DND-41 (cell line): ENCODE results near the gene SIRPB2.

Experiments
- ATAC-seq: fragments of 200-7000 bp; cut with Tn5 transposase; 3 replicates; pipeline ENCODE4 v1.9.1; 2021; ENCODE audit warnings: low read depth; ENCODE audit not compliant: insufficient read depth
- DNase-seq: peaks from one replicate; pipeline ENCODE4 v3.0.0-alpha.2; 2020
- H2AFZ ChIP-seq: 2 replicates; pipeline ENCODE4 v1.6.0; 2012; ENCODE audit warnings: low read depth, low read length
- H3K27ac ChIP-seq: 2 replicates; pipeline ENCODE4 v1.5.1; 2012; ENCODE audit warnings: low read length, inconsistent platforms
- H3K27me3 ChIP-seq: fragments of 200-600 bp; sonication (generic); 2 replicates; pipeline ENCODE4 v1.6.0; 2012; ENCODE audit warnings: low read length, mild to moderate bottlenecking, inconsistent platforms; ENCODE audit not compliant: insufficient read depth, poor library complexity
- H3K36me3 ChIP-seq: 2 replicates; pipeline ENCODE4 v1.5.1; 2012; ENCODE audit warnings: low read length, inconsistent platforms; ENCODE audit not compliant: insufficient read depth
- H3K4me1 ChIP-seq: 2 replicates; pipeline ENCODE4 v1.5.1; 2012; ENCODE audit warnings: mild to moderate bottlenecking, low read length; ENCODE audit not compliant: insufficient read depth
- H3K4me2 ChIP-seq: 2 replicates; pipeline ENCODE4 v1.6.0; 2012; ENCODE audit warnings: mild to moderate bottlenecking, moderate library complexity, low read length, inconsistent platforms; ENCODE audit not compliant: insufficient read depth
- H3K4me3 ChIP-seq, 2 experiments: fragments of 200-600 bp in 1 of 2; shearing (Covaris generic) in 1 of 2; 2 replicates each; pipeline ENCODE4 v1.5.1; 2012 to 2016; ENCODE audit warnings: inconsistent platforms in 2 of 2, low read length in 2 of 2, mild to moderate bottlenecking in 2 of 2, low read depth in 1 of 2, moderate library complexity in 1 of 2
- H3K79me2 ChIP-seq: 2 replicates; pipeline ENCODE4 v1.6.0; 2012; ENCODE audit warnings: low read length, inconsistent platforms; ENCODE audit not compliant: insufficient read depth
- H3K9ac ChIP-seq: 2 replicates; pipeline ENCODE4 v1.6.0; 2012; ENCODE audit warnings: low read depth, mild to moderate bottlenecking, inconsistent platforms, low read length, moderate library complexity
- H3K9me3 ChIP-seq: 2 replicates; pipeline ENCODE4 v1.5.1; 2012; ENCODE audit warnings: low read length, moderate library complexity, mild to moderate bottlenecking, inconsistent platforms; ENCODE audit not compliant: insufficient read depth, severe bottlenecking
- H4K20me1 ChIP-seq: 2 replicates; pipeline ENCODE4 v1.6.0; 2012; ENCODE audit warnings: low read length; ENCODE audit not compliant: insufficient read depth
- CTCF ChIP-seq: IDR thresholded peaks from 2 replicates; pipeline ENCODE4 v1.5.1; 2012; ENCODE audit warnings: borderline replicate concordance, low read length, moderate library complexity, mild to moderate bottlenecking; ENCODE audit not compliant: poor library complexity, severe bottlenecking; ENCODE audit errors: extremely low read depth
- EZH2 ChIP-seq: IDR thresholded peaks from 3 replicates; pipeline ENCODE4 v1.6.1; 2012; ENCODE audit warnings: borderline replicate concordance, low read depth, mild to moderate bottlenecking, moderate library complexity, low read length, inconsistent platforms; ENCODE audit not compliant: severe bottlenecking

The SIRPB2 gene

GRCh38 chr20:1477896-1478490, 13.2 kb downstream of the SIRPB2 start:
- Histone ChIP-seq H3K27ac (no peak overlapping the region), H3K4me3 (no peak overlapping the region), H2AFZ (no peak overlapping the region), H3K4me1 (no peaks in the 10 kb centered on the region), H3K4me2 (no peak overlapping the region), H3K79me2 (no peaks in the 10 kb centered on the region), H3K9me3 (no peaks in the 10 kb centered on the region), H3K9ac (no peak overlapping the region), H4K20me1 (no peaks in the 10 kb centered on the region), H3K27me3 (peaks cover 9% of the 10 kb centered on the region), H3K36me3 (no peaks in the 10 kb centered on the region)
- no peak for ATAC-seq
- DNase-seq, result no peak
- no peak for TF ChIP-seq CTCF

- no peak overlapping the region for H3K27ac ChIP-seq
- peak; percentile 47 for TF ChIP-seq CTCF
- TF ChIP-seq EZH2, result no peak
- H3K9me3 ChIP-seq, result no peaks in the 10 kb centered on the region
Measured at GRCh38 chr20:1474817-1475603, 16.2 kb downstream of the SIRPB2 start.

GRCh38 chr20:1474325-1474724, 16.9 kb downstream of the SIRPB2 start:
- H2AFZ ChIP-seq, result no peak overlapping the region
- H3K36me3 ChIP-seq, result no peaks in the 10 kb centered on the region
- H3K27me3 ChIP-seq, result no peaks in the 10 kb centered on the region
- no peaks in the 10 kb centered on the region for H3K9me3 ChIP-seq
- H3K4me1 ChIP-seq, result no peaks in the 10 kb centered on the region
- H4K20me1 ChIP-seq, result no peaks in the 10 kb centered on the region
- TF ChIP-seq EZH2, result no peak
- no peak for TF ChIP-seq CTCF
- no peak overlapping the region for H3K27ac ChIP-seq
- ATAC-seq, result no peak
- no peaks in the 10 kb centered on the region for H3K79me2 ChIP-seq
- no peak overlapping the region for H3K4me3 ChIP-seq
- H3K4me2 ChIP-seq, result no peak overlapping the region
- no peak overlapping the region for H3K9ac ChIP-seq
- DNase-seq, result no peak

More at GRCh38 chr20:1474817-1475603, 16.2 kb downstream of the SIRPB2 start:
- Histone ChIP-seq H3K79me2 (no peaks in the 10 kb centered on the region), H3K36me3 (no peaks in the 10 kb centered on the region), H3K4me2 (no peak overlapping the region), H3K27me3 (no peaks in the 10 kb centered on the region), H2AFZ (no peak overlapping the region), H4K20me1 (no peaks in the 10 kb centered on the region), H3K4me1 (no peaks in the 10 kb centered on the region), H3K9ac (no peak overlapping the region), H3K4me3 (no peak overlapping the region)
- DNase-seq (no peak), ATAC-seq (no peak)
